Measurements from ENCODE around the gene CYSLTR1.
"Not testable (repeated sequence)": the region's sequence is repeated elsewhere in the genome, so short reads cannot be mapped to it uniquely, and the experiment has no call there.

CYSLTR1 gene

GRCh38 chrX:78307665-78308064, 19.7 kb downstream of the CYSLTR1 start:
- TF ChIP-seq, protein P1, sequence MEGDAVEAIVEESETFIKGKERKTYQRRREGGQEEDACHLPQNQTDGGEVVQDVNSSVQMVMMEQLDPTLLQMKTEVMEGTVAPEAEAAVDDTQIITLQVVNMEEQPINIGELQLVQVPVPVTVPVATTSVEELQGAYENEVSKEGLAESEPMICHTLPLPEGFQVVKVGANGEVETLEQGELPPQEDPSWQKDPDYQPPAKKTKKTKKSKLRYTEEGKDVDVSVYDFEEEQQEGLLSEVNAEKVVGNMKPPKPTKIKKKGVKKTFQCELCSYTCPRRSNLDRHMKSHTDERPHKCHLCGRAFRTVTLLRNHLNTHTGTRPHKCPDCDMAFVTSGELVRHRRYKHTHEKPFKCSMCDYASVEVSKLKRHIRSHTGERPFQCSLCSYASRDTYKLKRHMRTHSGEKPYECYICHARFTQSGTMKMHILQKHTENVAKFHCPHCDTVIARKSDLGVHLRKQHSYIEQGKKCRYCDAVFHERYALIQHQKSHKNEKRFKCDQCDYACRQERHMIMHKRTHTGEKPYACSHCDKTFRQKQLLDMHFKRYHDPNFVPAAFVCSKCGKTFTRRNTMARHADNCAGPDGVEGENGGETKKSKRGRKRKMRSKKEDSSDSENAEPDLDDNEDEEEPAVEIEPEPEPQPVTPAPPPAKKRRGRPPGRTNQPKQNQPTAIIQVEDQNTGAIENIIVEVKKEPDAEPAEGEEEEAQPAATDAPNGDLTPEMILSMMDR (IDR thresholded peaks at IDR 0.05; ENCODE audit: low read depth, low read length): no peak
- DNase-seq: no peak
- H3K27me3 ChIP-seq (ENCODE audit: insufficient read depth, low read depth, severe bottlenecking): peaks cover 4% of the 10 kb centered on the region
- no peak overlapping the region for H3K27ac ChIP-seq
- H3K4me3 ChIP-seq (ENCODE audit: low read depth, low read length): no peak overlapping the region
- H3K36me3 ChIP-seq: no peaks in the 10 kb centered on the region
- no peaks in the 10 kb centered on the region for H3K9me3 ChIP-seq (ENCODE audit: severe bottlenecking)

GRCh38 chrX:78303086-78303485, 24.3 kb downstream of the CYSLTR1 start:
- no peak for DNase-seq
- peaks cover 2% of the 10 kb centered on the region for H3K27me3 ChIP-seq (ENCODE audit: insufficient read depth, low read depth, severe bottlenecking)
- no peak overlapping the region for H3K27ac ChIP-seq
- no peak overlapping the region for H3K4me3 ChIP-seq (ENCODE audit: low read depth, low read length)
- H3K9me3 ChIP-seq (ENCODE audit: severe bottlenecking): no peaks in the 10 kb centered on the region
- TF ChIP-seq, protein P1 (IDR thresholded peaks at IDR 0.05; ENCODE audit: low read depth, low read length): no peak
- H3K36me3 ChIP-seq: no peaks in the 10 kb centered on the region

- H3K27me3 ChIP-seq (ENCODE audit: insufficient read depth, low read depth, severe bottlenecking); H3K36me3 ChIP-seq; DNase-seq; H3K4me3 ChIP-seq (ENCODE audit: low read depth, low read length); H3K27ac ChIP-seq; H3K9me3 ChIP-seq (ENCODE audit: severe bottlenecking): not testable (repeated sequence)
Measured at GRCh38 chrX:78300933-78301332, 26.5 kb downstream of the CYSLTR1 start.

DNA sequence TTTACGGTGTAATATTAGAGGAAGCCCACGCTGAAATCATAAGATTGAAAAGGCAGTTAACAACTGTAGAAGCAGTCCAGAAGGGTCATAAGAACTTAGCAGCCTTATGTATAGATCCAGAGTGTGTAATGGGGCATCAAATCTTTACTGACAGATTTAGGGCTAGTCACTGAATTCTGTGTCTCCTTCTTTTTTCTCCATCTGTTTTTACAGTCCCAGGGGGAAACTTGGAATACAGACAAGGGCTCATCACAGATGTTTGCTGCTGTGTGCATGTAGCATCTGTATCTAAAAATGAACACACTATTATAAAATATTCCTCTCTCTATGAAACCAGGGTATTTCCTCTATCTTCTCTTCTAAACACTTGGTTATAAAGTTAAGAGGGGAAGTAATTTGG, 43.9 kb downstream of the CYSLTR1 start:
- no peak overlapping the region for H3K4me3 ChIP-seq (ENCODE audit: low read depth, low read length)
- TF ChIP-seq, protein P1 (IDR thresholded peaks at IDR 0.05; ENCODE audit: low read depth, low read length): no peak
- H3K27ac ChIP-seq: no peak overlapping the region
- DNase-seq: no peak
- H3K9me3 ChIP-seq (ENCODE audit: severe bottlenecking): no peaks in the 10 kb centered on the region
- H3K36me3 ChIP-seq: no peaks in the 10 kb centered on the region
- peaks cover 17% of the 10 kb centered on the region for H3K27me3 ChIP-seq (ENCODE audit: insufficient read depth, low read depth, severe bottlenecking)

GRCh38 chrX:78237127-78237526, 90.3 kb downstream of the CYSLTR1 start:
- Histone ChIP-seq H3K27me3 (ENCODE audit: insufficient read depth, low read depth, severe bottlenecking) (peaks cover 22% of the 10 kb centered on the region), H3K36me3 (no peaks in the 10 kb centered on the region), H3K4me3 (ENCODE audit: low read depth, low read length) (no peak overlapping the region), H3K27ac (no peak overlapping the region), H3K9me3 (ENCODE audit: severe bottlenecking) (no peaks in the 10 kb centered on the region)
- TF ChIP-seq, protein P1 (IDR thresholded peaks at IDR 0.05; ENCODE audit: low read depth, low read length): no peak
- DNase-seq: no peak

GRCh38 chrX:78226047-78226446, 101.4 kb downstream of the CYSLTR1 start:
- H3K36me3 ChIP-seq; H3K27ac ChIP-seq; H3K4me3 ChIP-seq (ENCODE audit: low read depth, low read length); H3K9me3 ChIP-seq (ENCODE audit: severe bottlenecking); DNase-seq; H3K27me3 ChIP-seq (ENCODE audit: insufficient read depth, low read depth, severe bottlenecking): not testable (repeated sequence)

Measured in WERI-Rb-1 (cell line).